K562 (cell line): ENCODE data around the gene MBOAT1. TPM values are rescaled to one million over a fixed set of nuclear protein-coding genes. Genes with fewer than 3 reads are reported as not detected.

Experiments
- ATAC-seq: fragments of 200-7000 bp; cut with Tn5 transposase; 3 replicates; pipeline ENCODE4 v1.9.1; 2020; ENCODE audit warnings: moderate library complexity
- BruUV-seq: library from RNA; stranded (reverse); fragments of 400-500 nt; replicated peaks from 2 replicates; lab custom pipeline; 2021; lab: Mats Ljungman, UMichigan
- CTCF ChIA-PET: fragments of 300-600 bp; formaldehyde crosslinking; extraction: SDS; loops from one replicate; lab custom pipeline; 2021; ENCODE audit warnings: low intra/inter-chr PET ratio; lab: Yijun Ruan, JAX
- POLR2A ChIA-PET: fragments of 300-600, 350-650 bp; sonication (Branson Sonifier 250); formaldehyde crosslinking; extraction: SDS; loops from one replicate; lab custom pipeline; 2021; ENCODE audit warnings: antibody characterized with exemption, inconsistent platforms; lab: Yijun Ruan, JAX
- DNase-seq, 4 experiments: peaks; one replicate each; pipeline versions ENCODE4 v3.0.0 to v3.0.0-alpha.2; 2011 to 2018; ENCODE audit warnings: low spot score in 3 of 4, mixed read lengths in 3 of 4; ENCODE audit errors: extremely low read depth in 1 of 4
- FAIRE-seq: peaks from 2 replicates; lab custom pipeline; 2011; peaks lifted over from hg19 to GRCh38; lab: Jason Lieb, UNC
- H2AFZ ChIP-seq: 2 replicates; pipeline ENCODE4 v1.6.0; 2011; ENCODE audit warnings: low read depth, low read length, control low read depth, inconsistent platforms
- H3K27ac ChIP-seq: fragments of 200-600 bp; 3 replicates; pipeline ENCODE4 v1.8.0; 2011; ENCODE audit warnings: low read depth, mild to moderate bottlenecking, control low read depth, inconsistent platforms, low read length, moderate library complexity, mixed read lengths; ENCODE audit errors: extremely low read depth
- H3K27me3 ChIP-seq, 2 experiments: fragments of 300-600 bp in 1 of 2; 2 replicates in 1 of 2; 3 replicates in 1 of 2; pipeline versions ENCODE4 v1.6.0 to v1.8.0; 2011; ENCODE audit warnings: inconsistent platforms in 2 of 2, low read length in 2 of 2, mild to moderate bottlenecking in 1 of 2, mixed read lengths in 1 of 2, moderate library complexity in 1 of 2; ENCODE audit not compliant: control insufficient read depth in 2 of 2, insufficient read depth in 2 of 2
- H3K36me3 ChIP-seq: fragments of 300-600 bp; 3 replicates; pipeline ENCODE4 v1.8.0; 2011; ENCODE audit warnings: mild to moderate bottlenecking, low read length, inconsistent platforms; ENCODE audit not compliant: control insufficient read depth, insufficient read depth
- H3K4me1 ChIP-seq, 2 experiments: fragments of 200-600 bp in 1 of 2; replicated peaks in 1 of 2; 2 replicates in 1 of 2; 3 replicates in 1 of 2; pipeline versions ENCODE4 v1.5.1 to v1.8.0; 2011; ENCODE audit warnings: inconsistent platforms in 2 of 2, low read length in 2 of 2, mild to moderate bottlenecking in 1 of 2, mixed read lengths in 1 of 2, moderate library complexity in 1 of 2; ENCODE audit not compliant: control insufficient read depth in 2 of 2, insufficient read depth in 2 of 2
- H3K4me2 ChIP-seq: 2 replicates; pipeline ENCODE4 v1.6.1; 2011; ENCODE audit warnings: low read length, control low read depth, inconsistent platforms, mixed read lengths; ENCODE audit not compliant: insufficient read depth
- H3K4me3 ChIP-seq: fragments of 200-600 bp; sonication (generic), shearing (Covaris generic); 2 replicates; pipeline ENCODE4 v1.5.1; 2016; ENCODE audit warnings: control low read depth, inconsistent platforms
- H3K79me2 ChIP-seq: fragments of 200-600 bp; 3 replicates; pipeline ENCODE4 v1.8.0; 2011; ENCODE audit warnings: low read length, inconsistent platforms; ENCODE audit not compliant: control insufficient read depth, insufficient read depth
- H3K9ac ChIP-seq, 2 experiments: 2 replicates each; pipeline versions ENCODE4 v1.6.0 to v1.6.1; 2011; ENCODE audit warnings: low read depth in 2 of 2, low read length in 2 of 2, control low read depth in 1 of 2, inconsistent platforms in 1 of 2, mild to moderate bottlenecking in 1 of 2, mixed read lengths in 1 of 2; ENCODE audit not compliant: insufficient read depth in 1 of 2
- H3K9me1 ChIP-seq: one replicate; pipeline ENCODE4 v1.6.0; 2011; ENCODE audit warnings: inconsistent platforms, mild to moderate bottlenecking, low read length, moderate library complexity; ENCODE audit not compliant: control insufficient read depth, insufficient read depth
- H3K9me3 ChIP-seq: replicated peaks from 2 replicates; pipeline ENCODE4 v1.5.1; 2011; ENCODE audit warnings: low read depth, low read length, inconsistent platforms; ENCODE audit not compliant: control insufficient read depth, insufficient read depth
- H4K20me1 ChIP-seq: replicated peaks from 2 replicates; pipeline ENCODE4 v1.6.1; 2011; ENCODE audit warnings: low read length, inconsistent platforms, mixed read lengths; ENCODE audit not compliant: control insufficient read depth, insufficient read depth
- BHLHE40 ChIP-seq: IDR thresholded peaks from 2 replicates; pipeline ENCODE4 v1.6.1; 2011; ENCODE audit warnings: low read length, improper control_type of control experiment
- CHD4 ChIP-seq: fragments of 200-600 bp; sonication (generic); IDR thresholded peaks from 3 replicates; pipeline ENCODE4 v1.6.1; 2012; ENCODE audit warnings: low read depth, mild to moderate bottlenecking, mixed read lengths, low read length, inconsistent platforms; ENCODE audit not compliant: insufficient read depth, insufficient replicate concordance, poor library complexity, severe bottlenecking
- CREB5 ChIP-seq: fragments of 250-450 bp; sonication (Bioruptor Pico); IDR thresholded peaks from 2 replicates; pipeline ENCODE4 v1.5.0; 2020; ENCODE audit warnings: mild to moderate bottlenecking
- PREB ChIP-seq: sonication (generic); formaldehyde crosslinking; IDR thresholded peaks from 2 replicates; pipeline ENCODE4 v1.8.1; 2023; ENCODE audit warnings: mild to moderate bottlenecking, missing genetic modification reagents
- SMARCE1 ChIP-seq: fragments of 450-650 bp; IDR thresholded peaks from 2 replicates; pipeline ENCODE4 v1.7.1; 2016; ENCODE audit warnings: mild to moderate bottlenecking
- STAG1 ChIP-seq: sonication (generic); formaldehyde crosslinking; IDR thresholded peaks from 2 replicates; pipeline ENCODE4 v1.5.0; 2020; ENCODE audit warnings: missing genetic modification reagents, borderline replicate concordance
- THRAP3 ChIP-seq: fragments of 450-650 bp; IDR thresholded peaks from 2 replicates; pipeline ENCODE4 v1.6.1; 2016; ENCODE audit warnings: mild to moderate bottlenecking, inconsistent platforms, borderline replicate concordance
- WGBS: fragments of 100-300 bp; shearing (Covaris generic); methylation state at CpG from one replicate; pipeline ENCODE4 v1.1.6; 2016; ENCODE audit warnings: low coverage, mixed read lengths; ENCODE audit not compliant: insufficient coverage; ENCODE audit errors: missing lambda C conversion rate; 5-methylcytosine and 5-hydroxymethylcytosine counted together
- in situ Hi-C: fragments of 300-500 bp; cut with MboI; formaldehyde crosslinking; loops from 4 replicates; pipeline ENCODE4 v1.15.0; 2018; ENCODE audit warnings: inconsistent platforms, mixed read lengths
- intact Hi-C: fragments of 100-400 bp; cut with micrococcal nuclease; formaldehyde crosslinking; loops from 2 replicates; pipeline ENCODE4 v1.14.2; 2022
- polyA plus RNA-seq, 8 experiments: library from polyadenylated mRNA; depleted of rRNA in 4 of 8; stranded (reverse) in 5 of 8; unstranded in 3 of 8; fragments of >200 nt; fragmentation: Nextera tagmentation in 2 of 8; fragmentation: Illumina TruSeq in 1 of 8; extraction: Ambion mirVana in 2 of 8; extraction: Trizol in 1 of 8; gene quantifications; 2 replicates each; pipeline versions ENCODE4 v1.2.1 to v1.2.3, GENCODE V29; 2011 to 2014; ENCODE audit warnings: inconsistent platforms in 1 of 8, missing spikeins in 1 of 8
- total RNA-seq, 7 experiments: library from RNA; depleted of rRNA in 6 of 7; stranded (reverse); fragments of >200 nt in 6 of 7; fragmentation: Illumina TruSeq in 2 of 7; extraction: Trizol in 2 of 7; gene quantifications; 2 replicates each; pipeline versions ENCODE4 v1.2.1 to v1.2.3, GENCODE V29; 2011 to 2021; ENCODE audit warnings: low replicate concordance in 1 of 7

Gene MBOAT1
- total and polyA plus RNA-seq, 9 of the 15 experiments (the other 6 are each of a cell fraction or from before 2014, with no cell fraction given): 0.13 to 16.5 (median 10.3) TPM

DNA sequence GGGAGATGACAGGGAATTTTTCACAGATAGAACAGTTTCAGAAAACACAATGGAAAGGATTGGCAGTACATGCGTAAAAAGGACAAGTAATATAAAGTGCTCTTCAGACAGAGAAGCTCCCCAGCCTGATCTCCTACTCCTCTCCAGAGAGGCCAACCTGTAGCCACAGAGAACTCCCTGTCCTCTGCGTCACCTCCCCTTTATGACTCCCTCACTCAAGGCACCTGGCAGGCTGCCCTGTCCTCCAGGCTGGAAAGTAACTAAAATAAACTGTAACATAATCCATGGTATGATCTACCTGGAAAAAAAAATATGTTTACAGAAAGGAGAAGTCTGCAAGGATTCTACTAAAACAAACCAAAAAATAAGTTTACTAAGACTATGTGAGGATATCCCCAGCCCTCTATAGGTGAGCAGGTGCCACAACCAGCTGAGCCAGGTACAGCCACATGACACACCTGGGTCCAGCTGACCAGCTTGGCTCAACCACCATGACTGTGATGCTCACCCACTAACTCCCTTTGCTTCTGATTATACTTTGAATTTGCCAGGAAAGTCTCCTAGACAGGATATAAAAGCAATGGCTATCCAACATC, 29.2 kb downstream of the MBOAT1 start (continued):
- TF ChIP-seq THRAP3 (no peak), CHD4 (no peak), PREB (no peak), CREB5 (CRISPR knock-in tag) (no peak), BHLHE40 (no peak)

- POLR2A ChIA-PET: interaction anchor here (0.7 kb wide), 1 partner anchor 21 kb away, joined by 3 read pairs; no protein-coding TSS in a partner anchor
- WGBS: 40% methylated on average over 2 of the region's 2 CpGs
- no TSS peak for BruUV-seq
- H3K4me3 ChIP-seq: no peak overlapping the region
- H3K27ac ChIP-seq: no peak overlapping the region
- H3K4me2 ChIP-seq: no peak overlapping the region
- DNase-seq: no peak
- FAIRE-seq: no peak
- no peaks in the 10 kb centered on the region for H3K9me3 ChIP-seq
- in situ Hi-C loops: no loop called here
- TF ChIP-seq SMARCE1: no peak
- no peak for TF ChIP-seq STAG1
- TF ChIP-seq, all 486 proteins: peak for 0
- Histone ChIP-seq H3K36me3 (peaks cover 3% of the 10 kb centered on the region; the same call in 1 of the 3 replicates), H3K9me1 (no peaks in the 10 kb centered on the region), H3K27me3 (no peaks in the 10 kb centered on the region), H2AFZ (no peak overlapping the region), H3K79me2 (no peaks in the 10 kb centered on the region), H3K9ac (no peak overlapping the region), H3K4me1 (no peaks in the 10 kb centered on the region; a peak in 1 of 5 replicates), H4K20me1 (no peaks in the 10 kb centered on the region)
- intact Hi-C loops: no loop called here
- CTCF ChIA-PET: no interaction called here
- ATAC-seq: no peak
Measured at GRCh38 chr6:20182069-20182468, 30.2 kb downstream of the MBOAT1 start.
